Endothelial cell of hepatic sinusoid (primary cell): ENCODE data around the gene TOR4A.
"Not testable (repeated sequence)": the region's sequence is repeated elsewhere in the genome, so short reads cannot be mapped to it uniquely, and the experiment has no call there.

ENCODE experiments used
- in situ Hi-C: cut with HindIII; loops from 2 replicates; pipeline ENCODE4 v1.10.0; 2017; ENCODE audit warnings: low sequenced_read_pairs

The TOR4A gene

GRCh38 chr9:137237759-137238726, 39.5 kb upstream of the TOR4A start:
- in situ Hi-C loops = no loop called here

GRCh38 chr9:137239541-137240200, 37.9 kb upstream of the TOR4A start:
- in situ Hi-C loops = not testable (repeated sequence)

GRCh38 chr9:137240318-137240840, 37.1 kb upstream of the TOR4A start:
- in situ Hi-C loops = no loop called here

GRCh38 chr9:137240841-137241489, 36.6 kb upstream of the TOR4A start, which contains the start of gene TUBB4B:
TSS of gene TUBB4B (plus strand) at chr9:137241287. CDS start at chr9:137241361, 74 bp downstream.
- in situ Hi-C loops = no loop called here

GRCh38 chr9:137241490-137242268, 35.8 kb upstream of the TOR4A start:
- in situ Hi-C loops = no loop called here

GRCh38 chr9:137242269-137243203, 35.0 kb upstream of the TOR4A start:
- in situ Hi-C loops = no loop called here

- in situ Hi-C loops = not testable (repeated sequence)
Measured at GRCh38 chr9:137243266-137243625, 34.3 kb upstream of the TOR4A start.

GRCh38 chr9:137243626-137244485, 33.7 kb upstream of the TOR4A start:
- in situ Hi-C loops = no loop called here

GRCh38 chr9:137244486-137245449, 32.8 kb upstream of the TOR4A start:
- in situ Hi-C loops = no loop called here

- in situ Hi-C loops = no loop called here
Measured at GRCh38 chr9:137245450-137246421, 31.8 kb upstream of the TOR4A start.

- in situ Hi-C loops = no loop called here
Measured at GRCh38 chr9:137247135-137247915, 30.2 kb upstream of the TOR4A start.

- in situ Hi-C loops = no loop called here
Measured at GRCh38 chr9:137247916-137248175, 29.7 kb upstream of the TOR4A start.

GRCh38 chr9:137250329-137251193, 27.0 kb upstream of the TOR4A start:
- in situ Hi-C loops = no loop called here

- in situ Hi-C loops = no loop called here
Measured at GRCh38 chr9:137251194-137251461, 26.4 kb upstream of the TOR4A start, which contains the start of gene STPG3. TSS of gene STPG3 (plus strand) at chr9:137251286. CDS start at chr9:137251287, 1 bp downstream.
